HepG2 (cell line): ENCODE data around the gene RFTN1. TPM values are rescaled to one million over a fixed set of nuclear protein-coding genes. Genes with fewer than 3 reads are reported as not detected.

Source experiments
- ATAC-seq: fragments of 200-7000 bp; cut with Tn5 transposase; 3 replicates; pipeline ENCODE4 v1.9.1; 2020; ENCODE audit warnings: mild to moderate bottlenecking, moderate library complexity
- BruUV-seq: library from RNA; stranded (reverse); fragments of 400-500 nt; replicated peaks from 2 replicates; lab custom pipeline; 2021; lab: Mats Ljungman, UMichigan
- CTCF ChIA-PET: fragments of 300-600 bp; formaldehyde crosslinking; extraction: SDS; loops from one replicate; lab custom pipeline; 2021; ENCODE audit warnings: low total read pairs, inconsistent platforms, low intra/inter-chr PET ratio; lab: Yijun Ruan, JAX
- POLR2A ChIA-PET: fragments of 350-600 bp; sonication (Branson Sonifier 250); formaldehyde crosslinking; loops from one replicate; lab custom pipeline; 2020; ENCODE audit warnings: antibody characterized with exemption, inconsistent platforms; lab: Yijun Ruan, JAX
- DNase-seq: peaks from one replicate; pipeline ENCODE4 v3.0.0-alpha.2; 2015; ENCODE audit warnings: low spot score
- FAIRE-seq: peaks from 3 replicates; lab custom pipeline; 2011; peaks lifted over from hg19 to GRCh38; lab: Jason Lieb, UNC
- H2AFZ ChIP-seq: one replicate; pipeline ENCODE4 v1.6.1; 2011; ENCODE audit warnings: low read length, inconsistent platforms
- H3K27ac ChIP-seq: fragments of 300-600 bp; 3 replicates; pipeline ENCODE4 v1.8.0; 2011; ENCODE audit warnings: mixed run types, mild to moderate bottlenecking, mixed read lengths, low read length, inconsistent platforms; ENCODE audit not compliant: insufficient read depth; ENCODE audit errors: extremely low read length
- H3K27me3 ChIP-seq, 2 experiments: fragments of 200-600 bp in 1 of 2; 2 replicates in 1 of 2; 3 replicates in 1 of 2; pipeline versions ENCODE4 v1.6.0 to v1.8.0; 2011; ENCODE audit warnings: low read length in 2 of 2, mild to moderate bottlenecking in 2 of 2, moderate library complexity in 2 of 2, inconsistent platforms in 1 of 2; ENCODE audit not compliant: insufficient read depth in 2 of 2, control insufficient read depth in 1 of 2
- H3K36me3 ChIP-seq, 2 experiments: fragments of 200-600 bp in 1 of 2; replicated peaks in 1 of 2; 2 replicates in 1 of 2; 3 replicates in 1 of 2; pipeline versions ENCODE4 v1.5.1 to v1.8.0; 2011; ENCODE audit warnings: low read length in 2 of 2, inconsistent platforms in 1 of 2; ENCODE audit not compliant: insufficient read depth in 2 of 2, control insufficient read depth in 1 of 2
- H3K4me1 ChIP-seq: 2 replicates; pipeline ENCODE4 v1.5.1; 2012; ENCODE audit warnings: low read length, inconsistent platforms; ENCODE audit not compliant: insufficient read depth
- H3K4me2 ChIP-seq: 2 replicates; pipeline ENCODE4 v1.6.0; 2011; ENCODE audit warnings: low read depth, low read length, inconsistent platforms
- H3K4me3 ChIP-seq, 3 experiments: fragments of 200-600 bp in 1 of 3; sonication (generic), shearing (Covaris generic) in 1 of 3; replicated peaks in 1 of 3; 2 replicates each; pipeline ENCODE4 v1.5.1; 2011 to 2016; ENCODE audit warnings: low read length in 3 of 3, inconsistent platforms in 2 of 3, low read depth in 2 of 3, mild to moderate bottlenecking in 2 of 3, control low read depth in 1 of 3, mixed read lengths in 1 of 3; ENCODE audit not compliant: insufficient read depth in 1 of 3
- H3K79me2 ChIP-seq: one replicate; pipeline ENCODE4 v1.6.1; 2011; ENCODE audit warnings: low read length, inconsistent platforms; ENCODE audit not compliant: insufficient read depth
- H3K9ac ChIP-seq: 2 replicates; pipeline ENCODE4 v1.6.0; 2011; ENCODE audit warnings: mild to moderate bottlenecking, low read depth, low read length, inconsistent platforms; ENCODE audit not compliant: insufficient read depth
- H3K9me3 ChIP-seq: 2 replicates; pipeline ENCODE4 v1.5.1; 2012; ENCODE audit warnings: mild to moderate bottlenecking, low read length
- H4K20me1 ChIP-seq: 2 replicates; pipeline ENCODE4 v1.6.0; 2011; ENCODE audit warnings: inconsistent platforms, mild to moderate bottlenecking, low read length, moderate library complexity; ENCODE audit not compliant: insufficient read depth
- BRCA1 ChIP-seq: sonication (generic); formaldehyde crosslinking; IDR thresholded peaks from 2 replicates; pipeline ENCODE4 v1.4.0; 2020; ENCODE audit warnings: missing genetic modification reagents
- MED8 ChIP-seq: sonication (generic); formaldehyde crosslinking; IDR thresholded peaks from 2 replicates; pipeline ENCODE4 v1.8.1; 2023; ENCODE audit warnings: mild to moderate bottlenecking, missing genetic modification reagents; ENCODE audit not compliant: insufficient replicate concordance
- NBN ChIP-seq: fragments of 450-650 bp; conservative IDR thresholded peaks from 2 replicates; pipeline ENCODE4 v1.6.1; 2017
- NR1H2 ChIP-seq: sonication (generic); formaldehyde crosslinking; IDR thresholded peaks from 2 replicates; pipeline ENCODE4 v1.8.1; 2022; ENCODE audit warnings: low read depth, missing genetic modification reagents, borderline replicate concordance
- POLR2AphosphoS5 ChIP-seq: IDR thresholded peaks from 2 replicates; pipeline ENCODE4 v1.6.1; 2012; ENCODE audit warnings: low read depth, low read length
- SP4 ChIP-seq: sonication (generic); formaldehyde crosslinking; IDR thresholded peaks from 2 replicates; pipeline ENCODE4 v1.8.1; 2023; ENCODE audit warnings: mild to moderate bottlenecking, missing genetic modification reagents
- ZBTB21 ChIP-seq: sonication (generic); formaldehyde crosslinking; IDR thresholded peaks from 2 replicates; pipeline ENCODE4 v1.4.0; 2020; ENCODE audit warnings: missing genetic modification reagents
- ZFP36L1 ChIP-seq: sonication (generic); formaldehyde crosslinking; IDR thresholded peaks from 2 replicates; pipeline ENCODE4 v1.8.0; 2022; ENCODE audit warnings: mild to moderate bottlenecking, missing genetic modification reagents, moderate library complexity
- ZKSCAN1 ChIP-seq: fragments of 150-350 bp; IDR thresholded peaks from 2 replicates; pipeline ENCODE4 v1.6.1; 2014; ENCODE audit warnings: low read length
- ZNF17 ChIP-seq: sonication (generic); formaldehyde crosslinking; IDR thresholded peaks from 2 replicates; pipeline ENCODE4 v1.5.0; 2020; ENCODE audit warnings: mild to moderate bottlenecking, missing genetic modification reagents
- ZNF235 ChIP-seq: sonication (generic); formaldehyde crosslinking; IDR thresholded peaks from 2 replicates; pipeline ENCODE4 v1.8.1; 2023; ENCODE audit warnings: mild to moderate bottlenecking, missing genetic modification reagents, borderline replicate concordance
- ZNF605 ChIP-seq: sonication (generic); formaldehyde crosslinking; IDR thresholded peaks from 2 replicates; pipeline ENCODE4 v1.8.0; 2022; ENCODE audit warnings: mild to moderate bottlenecking, missing genetic modification reagents
- WGBS: methylation state at CpG from one replicate; pipeline ENCODE4 v1.1.6; 2017; ENCODE audit warnings: low lambda C conversion rate; 5-methylcytosine and 5-hydroxymethylcytosine counted together
- in situ Hi-C: cut with HindIII; loops from 2 replicates; pipeline ENCODE4 v1.10.0; 2017; ENCODE audit warnings: low pct_unique_long_range_greater_than_20kb; ENCODE audit not compliant: extremely low pct_ligation_motif_present
- intact Hi-C: fragments of 100-400 bp; cut with micrococcal nuclease; formaldehyde crosslinking; loops from one replicate; pipeline ENCODE4 v1.10.0; 2022; ENCODE audit not compliant: unreplicated experiment
- polyA plus RNA-seq, 8 experiments: library from polyadenylated mRNA; depleted of rRNA in 3 of 8; stranded (reverse) in 7 of 8; unstranded in 1 of 8; fragments of >200 nt; fragmentation: Illumina TruSeq in 4 of 8; extraction: Trizol in 4 of 8; gene quantifications; 2 replicates each; pipeline versions ENCODE4 v1.2.1 to v1.2.3, GENCODE V29; 2011 to 2016; ENCODE audit warnings: low read depth in 4 of 8, missing spikeins in 1 of 8, mixed read lengths in 1 of 8; ENCODE audit not compliant: insufficient read depth in 1 of 8
- total RNA-seq, 5 experiments: library from RNA; depleted of rRNA; stranded (reverse); fragments of >200 nt; fragmentation: Illumina TruSeq; extraction: Trizol; gene quantifications; 2 replicates each; pipeline ENCODE4 v1.2.3, GENCODE V29; 2016; ENCODE audit warnings: low read depth in 1 of 5

The RFTN1 gene
- total and polyA plus RNA-seq, 2 of the 13 experiments (the other 11 are each of a cell fraction or from before 2014, with no cell fraction given): not detected

DNA sequence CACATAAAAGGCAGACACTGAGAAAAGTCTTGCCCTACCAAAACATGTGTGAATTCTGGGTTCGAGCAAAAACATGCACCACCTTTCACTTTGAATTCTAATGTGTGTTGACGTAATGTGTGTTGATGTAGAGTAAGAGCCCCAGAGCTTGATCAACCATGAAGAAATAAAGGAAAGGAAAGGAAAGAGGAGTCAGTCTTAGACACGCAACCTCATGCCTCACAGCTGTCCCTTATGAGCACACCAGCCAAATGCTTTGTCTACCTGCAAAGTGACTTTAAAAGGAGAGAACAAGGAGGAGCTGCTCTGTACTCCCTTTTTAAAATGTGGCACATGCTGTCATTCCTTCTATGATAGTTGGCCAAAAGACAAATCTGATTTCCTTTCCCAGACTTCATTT, 80.8 kb downstream of the RFTN1 start:
- Histone ChIP-seq H3K4me2 (no peak overlapping the region), H3K4me1 (no peaks in the 10 kb centered on the region), H3K27ac (no peak overlapping the region), H3K27me3 (peaks cover 1 to 11% of the 10 kb centered on the region in 2 experiments; a peak in 3 of 5 replicates), H4K20me1 (no peaks in the 10 kb centered on the region), H3K9ac (no peak overlapping the region), H3K9me3 (no peaks in the 10 kb centered on the region), H2AFZ (no peak overlapping the region), H3K4me3 (no peak overlapping the region), H3K36me3 (no peaks in the 10 kb centered on the region), H3K79me2 (no peaks in the 10 kb centered on the region)
- no peak for DNase-seq
- 47% methylated on average over 3 of the region's 3 CpGs for WGBS
- in situ Hi-C loops: no loop called here
- no TSS peak for BruUV-seq
- ChIA-PET CTCF (no interaction called here), POLR2A (no interaction called here)
- ATAC-seq: no peak
- no peak for FAIRE-seq
- TF ChIP-seq ZNF605 (no peak), MED8 (CRISPR knock-in tag) (no peak), SP4 (CRISPR knock-in tag) (no peak), NR1H2 (CRISPR knock-in tag) (no peak), ZNF17 (no peak), NBN (no peak), ZFP36L1 (CRISPR knock-in tag) (no peak), ZBTB21 (CRISPR knock-in tag) (no peak), POLR2AphosphoS5 (no peak), ZNF235 (CRISPR knock-in tag) (no peak), BRCA1 (no peak), ZKSCAN1 (no peak)
- intact Hi-C loops: no loop called here
